Parathyroid adenoma (tissue), 2 donors: Measurements from ENCODE around the gene NPIPA3.
"Not testable (repeated sequence)": the region's sequence is repeated elsewhere in the genome, so short reads cannot be mapped to it uniquely, and the experiment has no call there.

Experiments used
- H2AFZ ChIP-seq: fragments of 300-600 bp; sonication (generic); one replicate; pipeline ENCODE4 v1.7.0; 2017; ENCODE audit warnings: antibody characterized with exemption, mild to moderate bottlenecking
- H3K27ac ChIP-seq: fragments of 300-600 bp; sonication (generic); one replicate; pipeline ENCODE4 v1.7.0; 2017
- H3K27me3 ChIP-seq: fragments of 300-600 bp; sonication (generic); one replicate; pipeline ENCODE4 v1.7.0; 2017; ENCODE audit warnings: low read length; ENCODE audit not compliant: control insufficient read depth, insufficient read depth
- H3K36me3 ChIP-seq: fragments of 300-600 bp; sonication (generic); one replicate; pipeline ENCODE4 v1.7.0; 2017; ENCODE audit warnings: low read length; ENCODE audit not compliant: control insufficient read depth, insufficient read depth
- H3K4me1 ChIP-seq: fragments of 300-600 bp; sonication (generic); one replicate; pipeline ENCODE4 v1.7.0; 2017; ENCODE audit warnings: control low read depth
- H3K4me2 ChIP-seq: fragments of 300-600 bp; sonication (generic); one replicate; pipeline ENCODE4 v1.7.0; 2017; ENCODE audit warnings: low read length
- H3K4me3 ChIP-seq: fragments of 300-600 bp; sonication (generic); one replicate; pipeline ENCODE4 v1.7.0; 2017; ENCODE audit warnings: low read depth, low read length
- H3K79me2 ChIP-seq: fragments of 300-600 bp; sonication (generic); one replicate; pipeline ENCODE4 v1.7.0; 2017; ENCODE audit warnings: control low read depth
- H3K9ac ChIP-seq: fragments of 300-600 bp; sonication (generic); one replicate; pipeline ENCODE4 v1.7.0; 2017; ENCODE audit warnings: mild to moderate bottlenecking
- H3K9me3 ChIP-seq: fragments of 300-600 bp; sonication (generic); one replicate; pipeline ENCODE4 v1.7.0; 2017; ENCODE audit warnings: low read length; ENCODE audit not compliant: control insufficient read depth
- TF ChIP-seq, protein P1 (sequence below): fragments of 300-600 bp; sonication (generic); IDR thresholded peaks from one replicate; pipeline ENCODE4 v1.7.0; 2017; ENCODE audit warnings: antibody characterized with exemption, mild to moderate bottlenecking
- donor health status: primary hyperparathyroidism.

NPIPA3 gene

DNA sequence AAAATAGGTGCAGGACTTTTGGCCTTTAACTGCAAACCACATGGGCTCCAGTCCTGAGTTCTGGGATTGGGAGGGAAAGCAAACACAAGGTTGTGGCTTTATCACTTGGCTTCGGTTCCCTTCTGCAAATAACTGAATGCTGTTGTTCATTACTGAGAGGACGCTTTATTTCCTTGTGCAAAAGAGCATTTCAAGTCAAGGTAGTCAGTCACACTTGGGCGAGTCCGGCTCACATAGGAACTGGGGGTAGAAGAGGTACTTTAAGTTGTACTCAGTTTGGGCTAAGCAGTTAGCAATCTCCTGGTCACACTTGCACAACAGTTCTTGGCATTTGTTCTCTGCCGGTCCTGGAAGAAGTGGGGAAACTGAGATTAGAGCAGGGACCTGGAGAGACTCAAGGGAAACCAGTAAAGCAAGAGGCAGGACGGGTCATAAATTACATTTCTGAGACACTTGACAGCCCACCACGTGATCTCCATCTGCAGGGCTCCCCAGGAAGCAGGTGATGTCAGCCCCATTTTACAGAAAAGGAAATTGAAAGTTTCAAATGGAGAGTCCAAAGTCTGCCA, 30.7 kb upstream of the NPIPA3 start:
- no peak overlapping the region for H3K27ac ChIP-seq

GRCh38 chr16:14676633-14677032, 26.6 kb upstream of the NPIPA3 start:
- H3K27ac ChIP-seq, result no peak overlapping the region
- no peaks in the 10 kb centered on the region for H3K4me1 ChIP-seq
- TF ChIP-seq, protein P1, sequence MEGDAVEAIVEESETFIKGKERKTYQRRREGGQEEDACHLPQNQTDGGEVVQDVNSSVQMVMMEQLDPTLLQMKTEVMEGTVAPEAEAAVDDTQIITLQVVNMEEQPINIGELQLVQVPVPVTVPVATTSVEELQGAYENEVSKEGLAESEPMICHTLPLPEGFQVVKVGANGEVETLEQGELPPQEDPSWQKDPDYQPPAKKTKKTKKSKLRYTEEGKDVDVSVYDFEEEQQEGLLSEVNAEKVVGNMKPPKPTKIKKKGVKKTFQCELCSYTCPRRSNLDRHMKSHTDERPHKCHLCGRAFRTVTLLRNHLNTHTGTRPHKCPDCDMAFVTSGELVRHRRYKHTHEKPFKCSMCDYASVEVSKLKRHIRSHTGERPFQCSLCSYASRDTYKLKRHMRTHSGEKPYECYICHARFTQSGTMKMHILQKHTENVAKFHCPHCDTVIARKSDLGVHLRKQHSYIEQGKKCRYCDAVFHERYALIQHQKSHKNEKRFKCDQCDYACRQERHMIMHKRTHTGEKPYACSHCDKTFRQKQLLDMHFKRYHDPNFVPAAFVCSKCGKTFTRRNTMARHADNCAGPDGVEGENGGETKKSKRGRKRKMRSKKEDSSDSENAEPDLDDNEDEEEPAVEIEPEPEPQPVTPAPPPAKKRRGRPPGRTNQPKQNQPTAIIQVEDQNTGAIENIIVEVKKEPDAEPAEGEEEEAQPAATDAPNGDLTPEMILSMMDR, result no peak
- no peak overlapping the region for H3K4me2 ChIP-seq
- no peaks in the 10 kb centered on the region for H3K27me3 ChIP-seq
- H3K79me2 ChIP-seq, result no peaks in the 10 kb centered on the region
- H3K9ac ChIP-seq, result no peak overlapping the region
- no peaks in the 10 kb centered on the region for H3K36me3 ChIP-seq
- no peak overlapping the region for H2AFZ ChIP-seq
- no peak overlapping the region for H3K4me3 ChIP-seq
- H3K9me3 ChIP-seq, result no peaks in the 10 kb centered on the region

More for the DNA sequence above, 30.7 kb upstream of the NPIPA3 start:
- H3K79me2 ChIP-seq, result no peaks in the 10 kb centered on the region
- H3K4me2 ChIP-seq, result no peak overlapping the region
- no peak overlapping the region for H2AFZ ChIP-seq
- H3K36me3 ChIP-seq, result no peaks in the 10 kb centered on the region
- no peak overlapping the region for H3K9ac ChIP-seq
- H3K27me3 ChIP-seq, result no peaks in the 10 kb centered on the region
- TF ChIP-seq, protein P1, result no peak
- no peaks in the 10 kb centered on the region for H3K9me3 ChIP-seq
- no peak overlapping the region for H3K4me3 ChIP-seq
- H3K4me1 ChIP-seq, result no peaks in the 10 kb centered on the region

GRCh38 chr16:14677627-14678026, 25.6 kb upstream of the NPIPA3 start:
- Histone ChIP-seq H3K4me2 (no peak overlapping the region), H3K27ac (no peak overlapping the region), H3K36me3 (no peaks in the 10 kb centered on the region), H3K4me1 (no peaks in the 10 kb centered on the region), H3K4me3 (no peak overlapping the region), H3K79me2 (no peaks in the 10 kb centered on the region), H2AFZ (no peak overlapping the region), H3K9ac (no peak overlapping the region), H3K27me3 (no peaks in the 10 kb centered on the region), H3K9me3 (no peaks in the 10 kb centered on the region)
- TF ChIP-seq, protein P1, result no peak

DNA sequence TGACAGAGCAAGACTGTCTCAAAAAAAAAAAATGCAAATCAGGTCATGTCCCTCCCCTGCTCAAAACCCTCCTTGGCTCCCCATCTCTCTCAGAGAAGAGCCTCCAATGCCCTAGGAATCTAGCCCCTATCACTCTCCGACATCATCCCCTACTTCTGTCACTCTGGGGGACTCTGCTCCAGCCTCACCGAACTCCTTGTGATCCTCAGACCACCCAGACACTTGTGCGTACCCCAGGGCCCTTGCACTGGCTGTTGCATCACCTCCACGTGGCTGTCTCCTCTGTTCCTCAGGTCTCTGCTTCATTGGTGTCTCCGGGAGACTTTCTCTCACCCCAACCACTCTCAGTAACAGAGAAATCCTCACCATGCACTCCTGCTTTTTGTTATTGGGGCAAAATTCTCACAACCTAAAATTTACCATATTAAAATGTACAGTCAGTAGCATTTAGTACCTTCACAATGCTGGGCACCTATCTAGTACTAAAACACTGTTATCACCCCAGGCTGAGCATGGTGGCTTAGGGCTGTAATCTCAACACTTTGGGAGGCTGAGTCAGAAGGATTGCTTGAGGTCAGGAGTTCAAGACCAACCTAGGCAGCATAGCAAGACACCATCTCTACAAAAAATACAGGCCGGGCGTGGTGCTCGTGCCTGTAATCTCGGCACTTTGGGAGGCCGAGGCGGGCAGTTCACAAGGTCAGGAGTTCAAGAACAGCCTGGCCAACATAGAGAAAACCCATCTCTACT, 24.3 kb upstream of the NPIPA3 start:
- Histone ChIP-seq H3K9me3 (no peaks in the 10 kb centered on the region), H3K4me1 (no peaks in the 10 kb centered on the region), H3K9ac (no peak overlapping the region), H3K27ac (no peak overlapping the region), H3K79me2 (no peaks in the 10 kb centered on the region), H3K4me3 (no peak overlapping the region), H2AFZ (no peak overlapping the region), H3K36me3 (no peaks in the 10 kb centered on the region), H3K4me2 (no peak overlapping the region), H3K27me3 (no peaks in the 10 kb centered on the region)
- TF ChIP-seq, protein P1, result no peak

- not testable (repeated sequence) for H3K4me1 ChIP-seq, H3K27me3 ChIP-seq, H3K4me2 ChIP-seq, H3K9ac ChIP-seq, H3K4me3 ChIP-seq, H3K9me3 ChIP-seq, H3K79me2 ChIP-seq, H2AFZ ChIP-seq, H3K27ac ChIP-seq, H3K36me3 ChIP-seq
Observed at GRCh38 chr16:14680396-14680795, 22.8 kb upstream of the NPIPA3 start.
